Tibial nerve (tissue), 3 donors: ENCODE results near the gene FBXW7.

Experiments
- POLR2A ChIP-seq, 2 donors: fragments of 450-650 bp; IDR thresholded peaks; one replicate each; pipeline ENCODE4 v1.6.1; 2017; ENCODE audit warnings: antibody characterized with exemption in 2 of 2, mild to moderate bottlenecking in 2 of 2, moderate library complexity in 2 of 2
- TF ChIP-seq, protein P1 (sequence below), 5 experiments: fragments of 200-600 bp in 3 of 5; fragments of 450-650 bp in 2 of 5; sonication (generic) in 3 of 5; IDR thresholded peaks; one replicate each; pipeline ENCODE4 v1.5.1; 2016 to 2019; ENCODE audit warnings: antibody characterized with exemption in 5 of 5, mild to moderate bottlenecking in 3 of 5, moderate library complexity in 2 of 5

DNA sequence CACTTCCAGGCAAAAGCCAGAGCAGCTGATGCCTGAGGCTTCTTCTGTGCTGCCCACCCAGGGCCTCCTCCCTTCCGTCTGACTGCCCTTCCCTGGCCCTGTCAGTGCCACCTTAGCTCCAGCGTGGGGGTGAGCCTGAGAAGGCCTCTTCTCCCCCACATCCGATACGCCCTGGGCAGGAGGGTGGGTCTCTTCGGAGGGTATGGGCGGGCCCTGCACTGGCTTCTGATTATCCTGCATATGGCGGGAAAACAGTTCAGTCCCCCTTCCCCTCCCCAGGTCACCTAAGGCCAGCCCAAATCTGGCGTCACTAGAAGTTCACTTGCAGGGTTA lies 256.7 kb downstream of the FBXW7 start:
- TF ChIP-seq POLR2A (IDR thresholded peaks at IDR 0.05), result no peak
- TF ChIP-seq, protein P1, sequence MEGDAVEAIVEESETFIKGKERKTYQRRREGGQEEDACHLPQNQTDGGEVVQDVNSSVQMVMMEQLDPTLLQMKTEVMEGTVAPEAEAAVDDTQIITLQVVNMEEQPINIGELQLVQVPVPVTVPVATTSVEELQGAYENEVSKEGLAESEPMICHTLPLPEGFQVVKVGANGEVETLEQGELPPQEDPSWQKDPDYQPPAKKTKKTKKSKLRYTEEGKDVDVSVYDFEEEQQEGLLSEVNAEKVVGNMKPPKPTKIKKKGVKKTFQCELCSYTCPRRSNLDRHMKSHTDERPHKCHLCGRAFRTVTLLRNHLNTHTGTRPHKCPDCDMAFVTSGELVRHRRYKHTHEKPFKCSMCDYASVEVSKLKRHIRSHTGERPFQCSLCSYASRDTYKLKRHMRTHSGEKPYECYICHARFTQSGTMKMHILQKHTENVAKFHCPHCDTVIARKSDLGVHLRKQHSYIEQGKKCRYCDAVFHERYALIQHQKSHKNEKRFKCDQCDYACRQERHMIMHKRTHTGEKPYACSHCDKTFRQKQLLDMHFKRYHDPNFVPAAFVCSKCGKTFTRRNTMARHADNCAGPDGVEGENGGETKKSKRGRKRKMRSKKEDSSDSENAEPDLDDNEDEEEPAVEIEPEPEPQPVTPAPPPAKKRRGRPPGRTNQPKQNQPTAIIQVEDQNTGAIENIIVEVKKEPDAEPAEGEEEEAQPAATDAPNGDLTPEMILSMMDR (IDR thresholded peaks at IDR 0.05), result no peak
